ENCODE data around the gene SLC6A20.

Gene SLC6A20

DNA sequence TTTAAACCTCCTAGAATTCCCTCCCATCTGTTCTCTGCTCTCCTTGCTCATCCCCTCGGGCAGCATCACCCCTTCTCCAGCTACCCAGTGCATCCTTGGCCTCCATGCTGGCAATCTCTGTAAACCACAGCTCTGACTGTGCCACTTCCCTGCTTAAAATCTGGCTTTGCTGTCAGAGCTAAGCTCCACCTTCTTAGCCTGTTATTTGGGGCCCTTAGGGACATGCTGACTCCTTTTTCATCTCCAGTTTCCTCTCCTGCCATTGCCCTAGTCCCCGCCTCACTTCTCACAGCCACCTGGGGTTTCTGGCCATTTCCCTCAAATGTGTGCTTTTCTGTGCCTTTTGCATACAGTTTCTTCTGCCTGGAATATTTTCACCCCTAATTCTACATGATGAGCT lies 5.7 kb downstream of the SLC6A20 start:
- no peak for DNase-seq (ENCODE audit: low read depth, low spot score)
- peaks cover 9% of the 10 kb centered on the region; the same call in 1 of the 2 replicates for H3K27me3 ChIP-seq (ENCODE audit: control insufficient read depth, insufficient read depth, low read length)
- WGBS (ENCODE audit: insufficient coverage, insufficient read length) = no CpG with 5 or more reads among the region's 2 CpGs
- H3K36me3 ChIP-seq (ENCODE audit: control insufficient read depth, insufficient read depth, low read length) = no peaks in the 10 kb centered on the region
- H3K9me3 ChIP-seq (ENCODE audit: control insufficient read depth, insufficient read depth, low read length) = no peaks in the 10 kb centered on the region
- no peak overlapping the region for H3K27ac ChIP-seq (ENCODE audit: low read length)
- no peaks in the 10 kb centered on the region for H3K4me1 ChIP-seq (ENCODE audit: control insufficient read depth, insufficient read depth, low read length)
- no peak overlapping the region for H3K4me3 ChIP-seq (ENCODE audit: low read length)

DNA sequence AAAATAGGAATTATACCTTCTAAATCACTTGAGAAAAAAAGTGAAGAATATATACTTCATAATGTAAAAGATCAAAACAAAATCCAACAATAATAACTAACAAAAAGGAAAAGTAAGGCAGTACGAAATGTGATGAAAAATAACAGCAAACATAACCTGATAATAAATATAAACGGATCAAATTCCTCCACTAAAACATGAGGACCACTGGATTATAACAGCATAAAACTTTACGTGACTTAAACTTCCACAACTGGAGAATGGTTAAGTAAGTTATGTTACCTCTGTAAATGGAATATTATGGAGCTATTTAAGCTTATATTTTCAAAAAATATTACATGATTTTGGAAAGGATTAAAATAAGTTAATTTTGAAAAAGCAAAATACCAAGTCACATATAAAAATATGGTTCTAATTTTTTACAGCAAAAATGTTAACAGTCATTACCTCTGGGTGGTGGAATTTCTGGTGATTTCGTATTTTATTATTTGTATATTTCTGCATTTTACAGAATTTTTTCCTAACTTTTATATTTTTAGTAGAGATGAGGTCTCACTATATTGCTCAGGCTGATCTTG lies 7.0 kb downstream of the SLC6A20 start:
- WGBS (ENCODE audit: insufficient coverage, insufficient read length) = no CpG with 5 or more reads among the region's 4 CpGs
- Histone ChIP-seq H3K27me3 (ENCODE audit: control insufficient read depth, insufficient read depth, low read length) (peaks cover 2% of the 10 kb centered on the region; the same call in 1 of the 2 replicates), H3K4me3 (ENCODE audit: low read length) (no peak overlapping the region), H3K4me1 (ENCODE audit: control insufficient read depth, insufficient read depth, low read length) (no peaks in the 10 kb centered on the region), H3K27ac (ENCODE audit: low read length) (no peak overlapping the region), H3K9me3 (ENCODE audit: control insufficient read depth, insufficient read depth, low read length) (no peaks in the 10 kb centered on the region), H3K36me3 (ENCODE audit: control insufficient read depth, insufficient read depth, low read length) (no peaks in the 10 kb centered on the region)
- DNase-seq (ENCODE audit: low read depth, low spot score) = no peak

DNA sequence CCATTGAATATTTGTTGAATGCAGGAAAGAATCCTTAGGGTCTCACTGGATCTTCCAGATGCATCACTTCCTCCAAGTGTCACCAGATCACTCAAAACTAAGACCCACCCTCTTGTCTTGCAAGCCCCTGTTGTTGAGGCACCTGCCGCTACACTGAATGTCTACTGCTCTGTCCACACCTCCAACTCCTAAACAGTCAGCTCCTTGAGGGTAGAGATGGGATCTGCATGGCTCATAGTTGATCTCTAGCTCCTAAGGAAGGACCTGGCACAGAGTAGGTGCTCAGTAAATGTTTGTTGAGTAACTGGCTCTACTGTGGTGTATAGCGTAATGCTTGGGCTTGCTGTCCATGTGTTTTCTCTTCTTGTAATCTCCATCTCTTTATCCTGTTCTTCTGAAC lies 8.8 kb downstream of the SLC6A20 start:
- no CpG with 5 or more reads among the region's 2 CpGs for WGBS (ENCODE audit: insufficient coverage, insufficient read length)
- H3K4me1 ChIP-seq (ENCODE audit: control insufficient read depth, insufficient read depth, low read length) = no peaks in the 10 kb centered on the region

DNA sequence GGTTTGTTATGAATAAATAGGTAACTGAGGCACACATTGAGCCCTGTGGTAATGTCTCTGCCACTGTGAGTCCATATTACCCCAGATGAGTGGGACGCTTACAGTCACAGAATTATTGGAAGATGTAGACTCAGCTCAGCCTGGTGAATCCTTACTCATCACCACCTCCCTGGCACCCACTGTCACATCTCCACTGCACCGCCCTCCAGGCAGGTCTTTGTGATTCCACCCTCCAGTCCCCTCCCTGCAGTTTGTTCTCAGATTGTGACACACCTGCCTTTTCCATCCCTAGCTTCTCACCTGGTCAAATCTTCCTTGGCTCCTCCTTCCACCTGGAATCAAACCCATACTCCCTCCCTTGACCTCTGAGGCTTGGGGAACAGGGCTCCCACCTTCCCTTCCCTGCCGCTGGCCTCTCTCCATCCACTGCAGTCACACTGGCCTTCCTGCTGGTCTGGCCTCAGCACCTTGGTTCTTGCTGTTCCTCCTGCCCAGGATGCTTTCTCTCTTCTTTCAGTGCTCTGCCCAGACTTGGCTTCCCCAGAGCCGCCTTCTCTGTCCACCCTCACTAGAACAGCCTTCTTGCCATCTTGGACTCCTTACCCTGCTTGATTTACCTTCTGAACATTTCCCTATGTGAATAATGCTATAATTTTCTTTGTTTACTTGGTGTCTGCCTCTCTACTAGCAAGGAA lies 9.4 kb downstream of the SLC6A20 start:
- Histone ChIP-seq H3K4me1 (ENCODE audit: control insufficient read depth, insufficient read depth, low read length) (no peaks in the 10 kb centered on the region), H3K27ac (ENCODE audit: low read length) (no peak overlapping the region), H3K36me3 (ENCODE audit: control insufficient read depth, insufficient read depth, low read length) (no peaks in the 10 kb centered on the region), H3K27me3 (ENCODE audit: control insufficient read depth, insufficient read depth, low read length) (no peaks in the 10 kb centered on the region), H3K4me3 (ENCODE audit: low read length) (no peak overlapping the region), H3K9me3 (ENCODE audit: control insufficient read depth, insufficient read depth, low read length) (no peaks in the 10 kb centered on the region)
- WGBS (ENCODE audit: insufficient coverage, insufficient read length) = no CpG with 5 or more reads among the region's 4 CpGs
- no peak for DNase-seq (ENCODE audit: low read depth, low spot score)

More for the DNA sequence above, 8.8 kb downstream of the SLC6A20 start:
- no peak overlapping the region for H3K27ac ChIP-seq (ENCODE audit: low read length)
- no peaks in the 10 kb centered on the region for H3K9me3 ChIP-seq (ENCODE audit: control insufficient read depth, insufficient read depth, low read length)
- DNase-seq (ENCODE audit: low read depth, low spot score) = no peak
- H3K27me3 ChIP-seq (ENCODE audit: control insufficient read depth, insufficient read depth, low read length) = no peaks in the 10 kb centered on the region
- no peak overlapping the region for H3K4me3 ChIP-seq (ENCODE audit: low read length)
- H3K36me3 ChIP-seq (ENCODE audit: control insufficient read depth, insufficient read depth, low read length) = no peaks in the 10 kb centered on the region

DNA sequence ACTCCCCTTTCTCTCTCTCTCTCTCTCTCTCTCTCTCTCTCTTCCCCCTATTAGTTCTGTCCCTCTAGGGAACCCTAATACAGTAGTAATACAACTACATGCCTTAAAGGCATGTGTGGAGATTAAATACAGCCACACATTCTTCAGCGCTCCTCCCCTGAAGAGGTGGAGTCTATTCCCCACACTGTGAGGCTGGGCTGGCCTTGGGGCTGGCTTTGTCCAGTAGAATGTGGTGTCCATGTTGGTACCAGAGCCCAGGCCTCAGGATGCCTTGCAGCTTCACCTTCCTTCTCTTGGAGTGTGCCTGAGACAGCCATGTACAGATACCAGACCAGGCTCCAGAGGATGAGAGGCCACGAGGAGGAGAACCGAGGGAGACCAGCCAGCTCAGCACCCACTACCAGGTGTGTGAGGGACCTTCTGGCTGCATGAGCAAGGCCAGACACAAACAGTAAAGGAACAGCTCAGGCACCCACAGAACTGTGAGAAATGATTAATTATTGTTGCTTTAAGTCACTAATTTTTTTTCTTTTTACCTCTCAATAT lies 10.7 kb downstream of the SLC6A20 start:
- Histone ChIP-seq H3K4me1 (ENCODE audit: control insufficient read depth, insufficient read depth, low read length) (no peaks in the 10 kb centered on the region), H3K36me3 (ENCODE audit: control insufficient read depth, insufficient read depth, low read length) (no peaks in the 10 kb centered on the region), H3K4me3 (ENCODE audit: low read length) (no peak overlapping the region), H3K9me3 (ENCODE audit: control insufficient read depth, insufficient read depth, low read length) (no peaks in the 10 kb centered on the region), H3K27ac (ENCODE audit: low read length) (no peak overlapping the region), H3K27me3 (ENCODE audit: control insufficient read depth, insufficient read depth, low read length) (no peaks in the 10 kb centered on the region)
- WGBS (ENCODE audit: insufficient coverage, insufficient read length) = no CpG with 5 or more reads among the region's 3 CpGs
- DNase-seq (ENCODE audit: low read depth, low spot score) = no peak

DNA sequence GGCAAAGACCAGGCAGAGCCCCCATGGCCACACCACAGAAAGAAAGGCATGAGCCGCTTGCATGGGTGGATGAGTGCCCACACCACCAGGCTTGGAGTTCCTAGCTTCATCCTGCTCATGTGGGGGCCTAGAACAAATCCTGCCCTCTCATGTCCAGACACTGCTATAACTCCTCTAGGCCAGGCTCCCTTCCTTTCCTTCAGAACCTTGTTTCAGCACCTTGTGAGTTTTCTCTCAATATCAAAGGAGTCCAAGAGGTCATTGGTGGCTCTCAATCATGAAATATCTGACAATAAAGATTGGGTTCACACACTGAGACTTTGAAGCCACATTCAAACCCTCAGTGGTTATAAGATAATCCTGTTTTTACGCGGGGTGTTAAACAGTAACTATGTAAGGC lies 12.7 kb downstream of the SLC6A20 start:
- no peaks in the 10 kb centered on the region for H3K27me3 ChIP-seq (ENCODE audit: control insufficient read depth, insufficient read depth, low read length)
- DNase-seq (ENCODE audit: low read depth, low spot score) = no peak
- no peaks in the 10 kb centered on the region for H3K36me3 ChIP-seq (ENCODE audit: control insufficient read depth, insufficient read depth, low read length)
- H3K9me3 ChIP-seq (ENCODE audit: control insufficient read depth, insufficient read depth, low read length) = no peaks in the 10 kb centered on the region
- no CpG with 5 or more reads among the region's 3 CpGs for WGBS (ENCODE audit: insufficient coverage, insufficient read length)
- H3K4me3 ChIP-seq (ENCODE audit: low read length) = no peak overlapping the region
- no peak overlapping the region for H3K27ac ChIP-seq (ENCODE audit: low read length)
- 0 out of 2 replicates have a peak, but pooled peaks cover 1% of the 10 kb centered on the region for H3K4me1 ChIP-seq (ENCODE audit: control insufficient read depth, insufficient read depth, low read length)

DNA sequence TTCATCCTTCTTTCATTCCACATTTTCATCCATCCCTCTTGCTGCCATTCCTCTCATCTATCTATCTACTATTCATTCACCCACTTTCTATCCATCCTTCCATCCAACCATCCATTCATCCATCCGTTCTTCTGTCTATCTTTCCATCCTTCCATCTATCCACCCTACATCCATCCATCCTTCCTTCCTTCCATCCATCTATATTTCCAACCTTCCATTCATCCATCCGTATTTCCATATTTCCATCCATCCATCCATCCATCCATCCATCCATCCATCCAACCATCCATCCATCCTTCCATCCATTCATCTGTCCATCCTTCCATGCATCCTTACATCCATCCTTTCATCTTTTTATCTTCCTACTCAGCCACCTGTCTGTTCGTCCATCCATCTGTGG lies 14.0 kb downstream of the SLC6A20 start:
- Histone ChIP-seq H3K27me3 (ENCODE audit: control insufficient read depth, insufficient read depth, low read length) (no peaks in the 10 kb centered on the region), H3K9me3 (ENCODE audit: control insufficient read depth, insufficient read depth, low read length) (no peaks in the 10 kb centered on the region), H3K36me3 (ENCODE audit: control insufficient read depth, insufficient read depth, low read length) (no peaks in the 10 kb centered on the region), H3K4me3 (ENCODE audit: low read length) (no peak overlapping the region), H3K27ac (ENCODE audit: low read length) (no peak overlapping the region), H3K4me1 (ENCODE audit: control insufficient read depth, insufficient read depth, low read length) (0 out of 2 replicates have a peak, but pooled peaks cover 1% of the 10 kb centered on the region)
- WGBS (ENCODE audit: insufficient coverage, insufficient read length) = 100% methylated on average over 2 of the region's 3 CpGs
- DNase-seq (ENCODE audit: low read depth, low spot score) = no peak

DNA sequence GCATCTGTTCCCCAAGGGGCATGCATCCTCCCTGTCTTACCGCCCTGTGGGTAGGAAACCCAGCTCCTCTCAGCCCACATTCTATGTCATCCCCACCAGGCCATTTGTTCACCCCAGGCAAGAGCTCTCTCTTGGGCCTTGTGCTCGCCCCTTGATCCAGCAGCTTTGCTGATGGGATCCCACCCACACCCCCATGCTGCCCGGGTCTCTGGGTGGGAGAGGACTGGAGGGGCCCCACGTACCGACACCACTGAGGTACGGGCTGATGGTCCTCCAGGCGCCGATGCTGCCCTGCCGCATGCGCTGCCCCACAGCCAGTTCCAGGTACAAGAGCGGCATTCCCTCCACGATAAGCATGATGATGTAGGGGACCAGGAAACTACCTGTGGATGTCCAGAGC lies 14.5 kb downstream of the SLC6A20 start:
- Histone ChIP-seq H3K4me1 (ENCODE audit: control insufficient read depth, insufficient read depth, low read length) (0 out of 2 replicates have a peak, but pooled peaks cover 1% of the 10 kb centered on the region), H3K27me3 (ENCODE audit: control insufficient read depth, insufficient read depth, low read length) (no peaks in the 10 kb centered on the region), H3K9me3 (ENCODE audit: control insufficient read depth, insufficient read depth, low read length) (no peaks in the 10 kb centered on the region), H3K27ac (ENCODE audit: low read length) (no peak overlapping the region), H3K4me3 (ENCODE audit: low read length) (no peak overlapping the region), H3K36me3 (ENCODE audit: control insufficient read depth, insufficient read depth, low read length) (no peaks in the 10 kb centered on the region)
- no CpG with 5 or more reads among the region's 12 CpGs for WGBS (ENCODE audit: insufficient coverage, insufficient read length)
- DNase-seq (ENCODE audit: low read depth, low spot score) = no peak

DNA sequence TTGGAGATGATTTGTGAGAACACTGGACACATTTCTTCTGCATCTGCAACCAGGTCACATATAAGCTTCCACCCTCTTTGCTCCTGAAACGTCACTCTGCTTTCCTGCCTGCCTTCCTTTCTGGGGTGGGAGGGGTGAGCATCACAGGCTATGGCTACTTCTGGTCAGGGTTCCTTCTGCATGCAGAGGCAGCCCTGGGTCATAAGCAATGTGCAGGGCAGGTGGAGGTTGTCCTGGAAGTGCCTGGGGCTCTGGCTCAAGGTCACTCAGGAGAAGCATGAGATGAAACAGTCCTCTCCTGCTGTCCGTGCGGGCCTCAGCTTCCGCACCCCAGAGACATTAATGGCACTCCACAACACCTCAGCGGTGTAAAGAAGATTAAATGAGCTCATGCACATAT lies 15.1 kb downstream of the SLC6A20 start:
- H3K4me3 ChIP-seq (ENCODE audit: low read length) = no peak overlapping the region
- H3K4me1 ChIP-seq (ENCODE audit: control insufficient read depth, insufficient read depth, low read length) = 0 out of 2 replicates have a peak, but pooled peaks cover 1% of the 10 kb centered on the region
- no peaks in the 10 kb centered on the region for H3K9me3 ChIP-seq (ENCODE audit: control insufficient read depth, insufficient read depth, low read length)
- DNase-seq (ENCODE audit: low read depth, low spot score) = no peak
- H3K36me3 ChIP-seq (ENCODE audit: control insufficient read depth, insufficient read depth, low read length) = no peaks in the 10 kb centered on the region
- WGBS (ENCODE audit: insufficient coverage, insufficient read length) = no CpG with 5 or more reads among the region's 5 CpGs
- no peaks in the 10 kb centered on the region for H3K27me3 ChIP-seq (ENCODE audit: control insufficient read depth, insufficient read depth, low read length)
- no peak overlapping the region for H3K27ac ChIP-seq (ENCODE audit: low read length)

DNA sequence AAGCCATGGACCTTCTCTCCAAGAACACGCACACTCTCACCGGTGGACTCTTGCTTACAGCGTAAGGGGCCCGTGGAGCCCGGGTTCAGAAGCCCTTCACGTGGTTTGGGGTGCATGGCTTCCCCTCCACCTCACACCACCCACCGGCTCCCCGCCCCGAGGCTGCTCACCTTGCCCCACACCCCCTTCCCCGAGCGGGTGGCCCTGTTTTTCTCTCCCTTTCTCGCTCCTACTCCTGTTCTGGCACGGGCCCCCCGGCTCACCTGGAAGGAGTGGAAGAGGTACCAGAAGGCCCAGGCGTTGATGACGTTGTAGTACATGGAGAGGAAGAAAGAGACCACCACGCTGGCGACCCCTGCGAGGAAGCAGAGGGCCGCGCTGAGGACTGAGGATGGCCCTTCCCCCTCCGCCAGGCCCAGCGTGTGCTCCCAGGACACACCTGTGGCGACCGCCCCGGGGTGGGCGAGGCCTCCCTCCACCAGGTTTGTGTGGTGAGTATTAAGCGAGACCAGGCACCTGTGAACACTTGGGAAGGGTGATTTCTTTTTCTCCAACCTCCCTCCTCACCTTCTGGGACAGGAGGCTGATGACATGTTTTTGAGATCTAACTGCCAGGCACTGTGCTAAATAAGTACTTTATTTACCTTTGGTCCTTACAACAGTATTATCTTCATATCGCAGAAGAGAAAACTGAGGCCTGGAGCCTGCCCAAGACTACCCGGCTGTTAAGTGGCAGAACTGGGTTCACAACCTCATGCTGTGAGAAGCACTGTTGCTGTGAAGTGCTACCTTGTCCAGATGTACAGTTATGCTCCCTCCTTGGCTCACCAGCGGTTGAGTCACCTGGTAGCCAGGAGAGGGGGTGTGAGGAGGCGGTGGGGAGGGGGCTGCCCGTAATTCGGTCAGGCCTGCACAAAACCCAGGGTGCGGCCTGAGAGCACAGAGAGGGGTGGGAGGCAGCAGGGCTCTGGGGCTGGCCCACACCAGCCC lies 16.3 kb downstream of the SLC6A20 start:
- H3K36me3 ChIP-seq (ENCODE audit: control insufficient read depth, insufficient read depth, low read length) = no peaks in the 10 kb centered on the region
- H3K9me3 ChIP-seq (ENCODE audit: control insufficient read depth, insufficient read depth, low read length) = no peaks in the 10 kb centered on the region
- no peak overlapping the region for H3K4me3 ChIP-seq (ENCODE audit: low read length)
- H3K27ac ChIP-seq (ENCODE audit: low read length) = no peak overlapping the region
- H3K4me1 ChIP-seq (ENCODE audit: control insufficient read depth, insufficient read depth, low read length) = peaks cover 1% of the 10 kb centered on the region; the same call in 1 of the 2 replicates
- WGBS (ENCODE audit: insufficient coverage, insufficient read length) = no CpG with 5 or more reads among the region's 35 CpGs
- H3K27me3 ChIP-seq (ENCODE audit: control insufficient read depth, insufficient read depth, low read length) = no peaks in the 10 kb centered on the region
- no peak for DNase-seq (ENCODE audit: low read depth, low spot score)
